HCT116 (cell line): ENCODE measurements around the gene ALKBH1. TPM values are rescaled to one million over a fixed set of nuclear protein-coding genes. Genes with fewer than 3 reads are reported as not detected.

Experiments
- ATAC-seq: fragments of 200-7000 bp; cut with Tn5 transposase; 2 replicates; pipeline ENCODE4 v1.9.1; 2020; ENCODE audit warnings: mild to moderate bottlenecking, moderate library complexity
- BruUV-seq: library from RNA; stranded (reverse); fragments of 400-500 nt; replicated peaks from 2 replicates; lab custom pipeline; 2021; lab: Mats Ljungman, UMichigan
- CTCF ChIA-PET: fragments of 300-600 bp; sonication (Branson Sonifier 250); formaldehyde crosslinking; loops from one replicate; lab custom pipeline; 2021; ENCODE audit warnings: antibody characterized with exemption; lab: Charles Lee
- POLR2A ChIA-PET: fragments of 300-600, 350-600 bp; sonication (Branson Sonifier 250); formaldehyde crosslinking; loops from one replicate; lab custom pipeline; 2021; ENCODE audit warnings: antibody characterized with exemption; lab: Charles Lee
- RAD21 ChIA-PET, 2 experiments: fragments of 300-600 bp; sonication (Branson Sonifier 250); formaldehyde crosslinking; loops; one replicate each; lab custom pipeline; 2023; ENCODE audit warnings: low total read pairs in 2 of 2; ENCODE audit not compliant: uncharacterized antibody in 2 of 2, unreplicated experiment in 2 of 2, low non-redundant PET in 1 of 2; lab: Charles Lee
- DNase-seq: peaks from one replicate; pipeline ENCODE4 v3.0.0-alpha.2; 2010; ENCODE audit warnings: low read depth, low spot score
- H2AFZ ChIP-seq: fragments of 200-600 bp; shearing (Covaris generic), sonication (generic); 2 replicates; pipeline ENCODE4 v1.6.1; 2017; ENCODE audit warnings: low read depth, mixed run types, mixed read lengths, antibody characterized with exemption, low read length; ENCODE audit not compliant: poor library complexity, severe bottlenecking
- H3K27ac ChIP-seq: 2 replicates; pipeline ENCODE4 v1.5.1; 2012; ENCODE audit warnings: low read depth, low read length
- H3K27me3 ChIP-seq: fragments of 200-600 bp; sonication (generic); 2 replicates; pipeline ENCODE4 v1.6.1; 2016; ENCODE audit warnings: mixed run types, low read length, mixed read lengths; ENCODE audit not compliant: insufficient read depth
- H3K36me3 ChIP-seq, 2 experiments: fragments of 200-500 bp in 1 of 2; fragments of 200-600 bp in 1 of 2; sonication (Bioruptor generic) in 1 of 2; sonication (generic) in 1 of 2; 2 replicates each; pipeline versions ENCODE4 v1.5.1 to v1.6.1; 2014 to 2016; ENCODE audit warnings: low read length in 2 of 2, inconsistent platforms in 1 of 2, mixed read lengths in 1 of 2, mixed run types in 1 of 2; ENCODE audit not compliant: insufficient read depth in 2 of 2, control insufficient read depth in 1 of 2
- H3K4me1 ChIP-seq, 2 experiments: fragments of 200-600 bp in 1 of 2; sonication (generic) in 1 of 2; 2 replicates each; pipeline versions ENCODE4 v1.5.1 to v1.6.1; 2012 to 2017; ENCODE audit warnings: low read length in 2 of 2, inconsistent platforms in 1 of 2, mild to moderate bottlenecking in 1 of 2, mixed read lengths in 1 of 2, mixed run types in 1 of 2, moderate library complexity in 1 of 2; ENCODE audit not compliant: insufficient read depth in 2 of 2, control insufficient read depth in 1 of 2
- H3K4me2 ChIP-seq: fragments of 200-600 bp; sonication (generic); 2 replicates; pipeline ENCODE4 v1.6.1; 2017; ENCODE audit warnings: mixed run types, low read length, mixed read lengths
- H3K4me3 ChIP-seq, 2 experiments: fragments of 200-600 bp in 1 of 2; sonication (generic) in 1 of 2; replicated peaks in 1 of 2; 2 replicates each; pipeline ENCODE4 v1.5.1; 2011 to 2016; ENCODE audit warnings: low read length in 2 of 2, control low read depth in 1 of 2, low read depth in 1 of 2, mild to moderate bottlenecking in 1 of 2, mixed read lengths in 1 of 2, mixed run types in 1 of 2
- H3K79me2 ChIP-seq: fragments of 200-600 bp; sonication (generic); 2 replicates; pipeline ENCODE4 v1.6.1; 2017; ENCODE audit warnings: mild to moderate bottlenecking, mixed run types, low read length, moderate library complexity, mixed read lengths; ENCODE audit not compliant: insufficient read depth
- H3K9ac ChIP-seq: fragments of 200-600 bp; sonication (generic); 2 replicates; pipeline ENCODE4 v1.6.1; 2016; ENCODE audit warnings: low read length, mixed read lengths
- H3K9me2 ChIP-seq: fragments of 200-600 bp; sonication (generic), shearing (Covaris generic); 2 replicates; pipeline ENCODE4 v1.6.1; 2017; ENCODE audit warnings: mixed run types, mild to moderate bottlenecking, moderate library complexity; ENCODE audit not compliant: insufficient read depth
- H3K9me3 ChIP-seq, 2 experiments: fragments of 200-500 bp in 1 of 2; fragments of 200-600 bp in 1 of 2; sonication (Bioruptor generic) in 1 of 2; sonication (generic) in 1 of 2; 2 replicates each; pipeline ENCODE4 v1.6.1; 2014 to 2017; ENCODE audit warnings: low read length in 2 of 2, mixed read lengths in 2 of 2, inconsistent platforms in 1 of 2, low read depth in 1 of 2, mild to moderate bottlenecking in 1 of 2, mixed run types in 1 of 2, moderate library complexity in 1 of 2; ENCODE audit not compliant: control insufficient read depth in 1 of 2, insufficient read depth in 1 of 2
- H4K20me1 ChIP-seq: fragments of 200-600 bp; sonication (generic), shearing (Covaris generic); 2 replicates; pipeline ENCODE4 v1.6.1; 2017; ENCODE audit warnings: mixed run types, mild to moderate bottlenecking, moderate library complexity; ENCODE audit not compliant: insufficient read depth
- ATF3 ChIP-seq: IDR thresholded peaks from 2 replicates; pipeline ENCODE4 v1.6.1; 2012
- CEBPB ChIP-seq: IDR thresholded peaks from 2 replicates; pipeline ENCODE4 v1.6.1; 2012; ENCODE audit warnings: low read depth
- CTCF ChIP-seq, 3 experiments: fragments of 200-600 bp in 1 of 3; sonication (generic) in 1 of 3; IDR thresholded peaks in 2 of 3; conservative IDR thresholded peaks in 1 of 3; 2 replicates each; pipeline ENCODE4 v1.5.1; 2012 to 2017; ENCODE audit warnings: low read depth in 2 of 3, low read length in 2 of 3, antibody characterized with exemption in 1 of 3, borderline replicate concordance in 1 of 3, control low read depth in 1 of 3, mild to moderate bottlenecking in 1 of 3, mixed read lengths in 1 of 3, mixed run types in 1 of 3, moderate library complexity in 1 of 3; ENCODE audit not compliant: insufficient read depth in 1 of 3
- EGR1 ChIP-seq: IDR thresholded peaks from 2 replicates; pipeline ENCODE4 v1.6.1; 2012; ENCODE audit warnings: low read depth
- ELF1 ChIP-seq: IDR thresholded peaks from 2 replicates; pipeline ENCODE4 v1.6.1; 2012; ENCODE audit warnings: low read depth, borderline replicate concordance
- EZH2 ChIP-seq: fragments of 200-600 bp; sonication (generic); IDR thresholded peaks from 2 replicates; pipeline ENCODE4 v1.6.1; 2017; ENCODE audit warnings: antibody characterized with exemption, mixed run types
- FOSL1 ChIP-seq: IDR thresholded peaks from 2 replicates; pipeline ENCODE4 v1.6.1; 2012; ENCODE audit warnings: low read depth
- JUND ChIP-seq: IDR thresholded peaks from 2 replicates; pipeline ENCODE4 v1.6.1; 2012
- MAX ChIP-seq: IDR thresholded peaks from 2 replicates; pipeline ENCODE4 v1.6.1; 2012
- POLR2A ChIP-seq: IDR thresholded peaks from 2 replicates; pipeline ENCODE4 v1.7.0; 2011; ENCODE audit warnings: borderline replicate concordance; ENCODE audit not compliant: insufficient read depth, insufficient read length; ENCODE audit errors: extremely low read depth
- POLR2AphosphoS5 ChIP-seq: IDR thresholded peaks from 2 replicates; pipeline ENCODE4 v1.6.1; 2011; ENCODE audit warnings: mild to moderate bottlenecking, low read depth, low read length, moderate library complexity
- RAD21 ChIP-seq: IDR thresholded peaks from 2 replicates; pipeline ENCODE4 v1.6.1; 2012; ENCODE audit warnings: low read depth, mild to moderate bottlenecking
- REST ChIP-seq: IDR thresholded peaks from 2 replicates; pipeline ENCODE4 v1.6.1; 2012; ENCODE audit warnings: low read depth
- SP1 ChIP-seq: IDR thresholded peaks from 2 replicates; pipeline ENCODE4 v1.6.1; 2012; ENCODE audit warnings: low read depth
- SRF ChIP-seq: IDR thresholded peaks from 2 replicates; pipeline ENCODE4 v1.6.1; 2012; ENCODE audit warnings: low read depth
- TCF7L2 ChIP-seq: IDR thresholded peaks from 2 replicates; pipeline ENCODE4 v1.7.0; 2011; ENCODE audit warnings: borderline replicate concordance, inconsistent platforms; ENCODE audit not compliant: insufficient read depth, insufficient read length; ENCODE audit errors: extremely low read depth
- YY1 ChIP-seq: IDR thresholded peaks from 2 replicates; pipeline ENCODE4 v1.6.1; 2011; ENCODE audit warnings: low read length, low read depth, moderate library complexity, mild to moderate bottlenecking; ENCODE audit not compliant: insufficient replicate concordance; ENCODE audit errors: extremely low read depth
- ZBTB33 ChIP-seq: IDR thresholded peaks from 2 replicates; pipeline ENCODE4 v1.6.1; 2011; ENCODE audit warnings: mild to moderate bottlenecking, low read length, moderate library complexity; ENCODE audit not compliant: insufficient replicate concordance; ENCODE audit errors: extremely low read depth
- intact Hi-C: fragments of 100-400 bp; cut with micrococcal nuclease; formaldehyde crosslinking; loops from 2 replicates; pipeline ENCODE4 v1.10.0; 2022
- total RNA-seq: library from RNA; stranded (reverse); gene quantifications from one replicate; pipeline ENCODE4 v1.2.1, GENCODE V29; 2021; ENCODE audit not compliant: unreplicated experiment

The ALKBH1 gene
- total RNA-seq, 1 experiment from 2014 or later, result 14.4 TPM

- H4K20me1 ChIP-seq, result peaks cover 27% of the 10 kb centered on the region; the same call in 1 of the 2 replicates
- H3K9me3 ChIP-seq, result no peaks in the 10 kb centered on the region
- H3K4me3 ChIP-seq, result peak overlapping the region; percentile 83 to 89
- TF ChIP-seq CTCF (IDR thresholded peaks at IDR 0.05 in 2 of 3, conservative IDR thresholded peaks at IDR 0.05 in 1 of 3; ENCODE audit: borderline replicate concordance in 1 of 3, insufficient read depth in 1 of 3, low read depth in 2 of 3, low read length in 2 of 3), result no peak
- TF ChIP-seq JUND, result no peak
- TF ChIP-seq SP1, result no peak
- no peak for TF ChIP-seq FOSL1
- no peak for TF ChIP-seq EZH2
- TF ChIP-seq EGR1, result no peak
- no peak for TF ChIP-seq SRF
- no peak for TF ChIP-seq RAD21
- no peak for TF ChIP-seq ATF3
- TF ChIP-seq YY1, result no peak
- TF ChIP-seq MAX, result no peak
- no peak for TF ChIP-seq POLR2AphosphoS5
- no peak for TF ChIP-seq REST
- no peak for TF ChIP-seq ELF1
- TF ChIP-seq CEBPB, result no peak
- TF ChIP-seq POLR2A, result no peak
- no peak for TF ChIP-seq ZBTB33
- no peak for TF ChIP-seq TCF7L2
- H3K27ac ChIP-seq, result no peak overlapping the region
- RAD21 ChIA-PET, result no interaction called here
- ATAC-seq (no peak), DNase-seq (no peak)
- H3K27me3 ChIP-seq, result no peaks in the 10 kb centered on the region
- H3K4me1 ChIP-seq, result peaks cover 11 to 23% of the 10 kb centered on the region in 2 experiments; a peak in 3 of 4 replicates
- intact Hi-C loops, result loop anchor here (5.0 kb wide), 1 partner anchor 108 kb away; no protein-coding TSS in a partner anchor
- peaks cover 27 to 36% of the 10 kb centered on the region in 2 experiments; a peak in 3 of 4 replicates for H3K36me3 ChIP-seq
- H3K79me2 ChIP-seq, result peaks cover 99% of the 10 kb centered on the region
- POLR2A ChIA-PET, result no interaction called here
- peak overlapping the region; percentile 92 for H3K9ac ChIP-seq
- no peaks in the 10 kb centered on the region for H3K9me2 ChIP-seq
- peak overlapping the region; percentile 85 for H3K4me2 ChIP-seq
- BruUV-seq, result no TSS peak
- no peak overlapping the region for H2AFZ ChIP-seq
- CTCF ChIA-PET, result no interaction called here
Observed at GRCh38 chr14:77709412-77709811, 1.6 kb upstream of the ALKBH1 start.
